Adipose tissue (tissue), 3 donors: ENCODE measurements around the gene RABGGTA. TPM values are rescaled to one million over a fixed set of nuclear protein-coding genes. Genes with fewer than 3 reads are reported as not detected.
A peak's percentile ranks its signal among the peaks of the same experiment; 100 is the strongest.

ENCODE experiments used
- H3K27ac ChIP-seq: one replicate; pipeline ENCODE4 v1.5.1; 2013; ENCODE audit warnings: low read depth, low read length
- WGBS, 3 donors: extraction: QIAGEN DNeasy Blood & Tissue Kit; methylation state at CpG; one replicate each; pipeline ENCODE4 v1.1.7; 2013; 5-methylcytosine and 5-hydroxymethylcytosine counted together
- polyA plus RNA-seq, 3 donors: library from polyadenylated mRNA; stranded (reverse); fragments of 200-250 nt; gene quantifications; one replicate each; pipeline ENCODE4 v1.2.3, GENCODE V29; 2013
- donor health status: healthy with polysubstance abuse.
- donor health status: Bipolar disorder and iron deficiency.
- donor health status: healthy.

Gene RABGGTA
- polyA plus RNA-seq = 10 to 100 TPM; 20.7 to 27.0 (median 23.0) TPM

GRCh38 chr14:24271134-24271833 is at the start of gene RABGGTA:
Gene RABGGTA (minus strand): TSS chr14:24271597. CDS start chr14:24271115, 482 bp downstream.
- WGBS, 3 donors = 0 to 1% (median 1%) methylated on average over 58 to 61 of the region's 61 CpGs
- H3K27ac ChIP-seq = peak within 1 kb of the TSS; percentile 31

GRCh38 chr14:24317141-24317928 is 45.9 kb upstream of the RABGGTA start:
- H3K27ac ChIP-seq = no peak overlapping the region
- WGBS, 3 donors = 89 to 93% (median 90%) methylated on average over 3 of the region's 3 CpGs

- no peak overlapping the region for H3K27ac ChIP-seq
- WGBS, 3 donors = 61 to 64% (median 64%) methylated on average over 13 to 18 of the region's 18 CpGs
Observed at GRCh38 chr14:24316597-24316950, 45.2 kb upstream of the RABGGTA start.

GRCh38 chr14:24315807-24316596 is 44.6 kb upstream of the RABGGTA start:
- 30 to 54% (median 42%) methylated on average over 63 to 70 of the region's 70 CpGs for WGBS, 3 donors
- no peak overlapping the region for H3K27ac ChIP-seq

GRCh38 chr14:24315243-24315806 is 43.9 kb upstream of the RABGGTA start:
- no peak overlapping the region for H3K27ac ChIP-seq

GRCh38 chr14:24314377-24315193 is 43.2 kb upstream of the RABGGTA start:
- WGBS, 3 donors = 57 to 76% (median 65%) methylated on average over 5 of the region's 5 CpGs
- H3K27ac ChIP-seq = no peak overlapping the region

More at GRCh38 chr14:24315243-24315806, 43.9 kb upstream of the RABGGTA start:
- WGBS, 3 donors = 58 to 88% (median 72%) methylated on average over 10 of the region's 10 CpGs

- 52 to 76% (median 60%) methylated on average over 2 of the region's 2 CpGs for WGBS, 3 donors
- no peak overlapping the region for H3K27ac ChIP-seq
Observed at GRCh38 chr14:24313913-24314312, 42.5 kb upstream of the RABGGTA start.

GRCh38 chr14:24312736-24313507 is 41.5 kb upstream of the RABGGTA start:
- 34 to 70% (median 42%) methylated on average over 9 of the region's 9 CpGs for WGBS, 3 donors
- H3K27ac ChIP-seq = peak overlapping the region; percentile 31

- H3K27ac ChIP-seq = peak overlapping the region; percentile 52
Observed at GRCh38 chr14:24311837-24312615, 40.6 kb upstream of the RABGGTA start.

GRCh38 chr14:24310646-24311604 is 39.5 kb upstream of the RABGGTA start, which contains the start of gene LTB4R:
Gene LTB4R (plus strand): TSS chr14:24311502. CDS start chr14:24315652, 4,150 bp downstream.
- peak within 1 kb of the TSS; percentile 52 for H3K27ac ChIP-seq
- WGBS, 3 donors = 2 to 15% (median 5%) methylated on average over 90 to 99 of the region's 99 CpGs

More at GRCh38 chr14:24311837-24312615, 40.6 kb upstream of the RABGGTA start:
- WGBS, 3 donors = 67 to 83% (median 75%) methylated on average over 1 of the region's 1 CpG

- 18 to 26% (median 20%) methylated on average over 5 of the region's 5 CpGs for WGBS, 3 donors
- H3K27ac ChIP-seq = no peak overlapping the region
Observed at GRCh38 chr14:24310265-24310645, 38.9 kb upstream of the RABGGTA start.

- WGBS, 3 donors = 69 to 84% (median 73%) methylated on average over 5 of the region's 5 CpGs
Observed at GRCh38 chr14:24309538-24310264, 38.3 kb upstream of the RABGGTA start, which contains the start of gene LTB4R2. Gene LTB4R2 (plus strand): TSS chr14:24310140. CDS start chr14:24310665, 525 bp downstream.

GRCh38 chr14:24308342-24309124 is 37.1 kb upstream of the RABGGTA start:
- 77 to 82% (median 80%) methylated on average over 7 of the region's 7 CpGs for WGBS, 3 donors
- no peak overlapping the region for H3K27ac ChIP-seq

More at GRCh38 chr14:24309538-24310264, 38.3 kb upstream of the RABGGTA start, which contains the start of gene LTB4R2:
- H3K27ac ChIP-seq = no peak within 1 kb of the TSS
